Measurements from ENCODE around the gene ASAP3.

DNA sequence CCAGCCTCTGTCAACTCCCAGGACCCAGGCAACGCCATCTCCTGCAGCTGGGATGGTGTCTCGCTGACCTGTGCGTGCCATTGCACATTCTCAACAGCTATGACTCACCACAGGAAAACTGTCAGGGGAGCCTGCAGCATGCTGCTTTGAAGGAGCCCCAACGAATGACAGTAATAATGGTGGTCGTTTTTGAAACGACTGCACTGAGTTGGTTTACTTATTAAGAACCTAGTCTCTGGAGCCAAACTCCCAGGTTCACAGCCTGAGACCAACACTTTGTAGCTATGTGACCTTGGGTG lies 81.0 kb downstream of the ASAP3 start:
- TF ChIP-seq, protein P1, sequence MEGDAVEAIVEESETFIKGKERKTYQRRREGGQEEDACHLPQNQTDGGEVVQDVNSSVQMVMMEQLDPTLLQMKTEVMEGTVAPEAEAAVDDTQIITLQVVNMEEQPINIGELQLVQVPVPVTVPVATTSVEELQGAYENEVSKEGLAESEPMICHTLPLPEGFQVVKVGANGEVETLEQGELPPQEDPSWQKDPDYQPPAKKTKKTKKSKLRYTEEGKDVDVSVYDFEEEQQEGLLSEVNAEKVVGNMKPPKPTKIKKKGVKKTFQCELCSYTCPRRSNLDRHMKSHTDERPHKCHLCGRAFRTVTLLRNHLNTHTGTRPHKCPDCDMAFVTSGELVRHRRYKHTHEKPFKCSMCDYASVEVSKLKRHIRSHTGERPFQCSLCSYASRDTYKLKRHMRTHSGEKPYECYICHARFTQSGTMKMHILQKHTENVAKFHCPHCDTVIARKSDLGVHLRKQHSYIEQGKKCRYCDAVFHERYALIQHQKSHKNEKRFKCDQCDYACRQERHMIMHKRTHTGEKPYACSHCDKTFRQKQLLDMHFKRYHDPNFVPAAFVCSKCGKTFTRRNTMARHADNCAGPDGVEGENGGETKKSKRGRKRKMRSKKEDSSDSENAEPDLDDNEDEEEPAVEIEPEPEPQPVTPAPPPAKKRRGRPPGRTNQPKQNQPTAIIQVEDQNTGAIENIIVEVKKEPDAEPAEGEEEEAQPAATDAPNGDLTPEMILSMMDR (IDR thresholded peaks at IDR 0.05 in 8 of 11, conservative IDR thresholded peaks at IDR 0.05 in 3 of 11): no peak
- TF ChIP-seq POLR2A (IDR thresholded peaks at IDR 0.05): no peak
